ENCODE data around the gene SLC39A12. TPM values are rescaled to one million over a fixed set of nuclear protein-coding genes. Genes with fewer than 3 reads are reported as not detected.
A peak's percentile ranks its signal among the peaks of the same experiment; 100 is the strongest.

The SLC39A12 gene
- total RNA-seq, 4 donors from 2014 or later, result not detected

DNA sequence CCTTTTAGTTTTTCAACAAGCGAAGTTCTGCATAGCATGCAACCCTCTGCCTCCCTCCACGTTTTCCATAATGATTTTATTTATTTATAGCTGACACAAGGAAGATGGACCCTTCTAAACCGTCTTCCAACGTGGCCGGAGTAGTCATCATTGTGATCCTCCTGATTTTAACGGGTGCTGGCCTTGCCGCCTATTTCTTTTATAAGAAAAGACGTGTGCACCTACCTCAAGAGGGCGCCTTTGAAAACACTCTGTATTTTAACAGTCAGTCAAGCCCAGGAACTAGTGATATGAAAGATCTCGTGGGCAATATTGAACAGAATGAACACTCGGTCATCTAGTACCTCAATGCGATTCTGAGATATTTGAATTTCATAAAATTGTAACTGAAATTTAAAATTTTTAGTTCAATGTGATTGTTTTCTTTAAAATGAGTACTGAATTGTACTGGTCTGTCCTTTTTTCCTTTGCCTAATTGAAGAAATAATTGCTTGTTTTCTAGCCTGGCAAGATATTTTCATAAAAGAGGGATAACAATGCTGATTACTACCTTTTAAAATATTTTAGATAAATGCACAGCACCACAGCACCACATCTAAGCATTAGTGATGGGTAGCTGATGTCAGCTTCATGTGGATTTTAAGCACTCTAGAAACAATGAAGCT is 41.5 kb upstream of the SLC39A12 start:
- ATAC-seq, result no peak
- no peak overlapping the region for H3K4me3 ChIP-seq
- DNase-seq, result no peak

DNA sequence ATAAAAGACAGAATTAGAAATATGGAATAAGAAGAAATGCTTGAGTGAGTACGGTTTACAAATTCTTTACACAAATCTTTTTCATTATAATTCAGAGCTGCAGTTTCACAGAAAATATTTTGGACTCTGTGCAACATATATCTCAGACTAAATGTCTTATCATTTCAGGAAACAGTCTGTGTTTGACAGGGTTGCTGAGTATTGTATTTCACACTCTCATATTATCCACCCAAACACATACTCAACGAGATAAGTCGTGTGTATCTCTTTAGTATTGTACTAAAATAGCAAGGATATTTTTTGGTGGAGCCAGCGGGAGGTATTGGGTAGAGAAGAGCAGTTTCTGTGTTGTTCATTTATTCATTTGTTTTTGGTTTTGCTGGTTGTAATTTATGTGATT is 39.0 kb upstream of the SLC39A12 start:
- intact Hi-C loops (cut with DNase I; ENCODE audit: low total_unique reads), result no loop called here
- H3K27ac ChIP-seq, result no peak overlapping the region
- DNase-seq, result no peak

More for the DNA sequence above, 41.5 kb upstream of the SLC39A12 start:
- Histone ChIP-seq H3K27ac (no peak overlapping the region), H3K4me1 (no peaks in the 10 kb centered on the region), H3K27me3 (no peaks in the 10 kb centered on the region), H3K9me3 (no peaks in the 10 kb centered on the region), H3K36me3 (no peaks in the 10 kb centered on the region)
- intact Hi-C loops (cut with DNase I; ENCODE audit: low total_unique reads) (loop anchor here (2.0 kb wide), 1 partner anchor 305 kb away; no protein-coding TSS in a partner anchor), in situ Hi-C loops (cut with MboI; ENCODE audit: low sequenced_read_pairs in 4 of 4) (loop anchor here in 1 of 4 donors (25.0 kb wide), 1 partner anchor 302 kb away; no protein-coding TSS in a partner anchor)
- TF ChIP-seq CTCF (IDR thresholded peaks at IDR 0.05 in 4 of 5, conservative IDR thresholded peaks at IDR 0.05 in 1 of 5) (peak in 2 of 5 experiments; percentile 36 to 44), POLR2A (IDR thresholded peaks at IDR 0.05) (no peak)

GRCh38 chr10:17913604-17914003 is 38.1 kb upstream of the SLC39A12 start:
- in situ Hi-C loops (cut with MboI; ENCODE audit: low sequenced_read_pairs in 4 of 4), result loop anchor here in 1 of 4 donors (25.0 kb wide), 1 partner anchor 299 kb away; no protein-coding TSS in a partner anchor
- no peaks in the 10 kb centered on the region for H3K9me3 ChIP-seq
- ATAC-seq, result no peak
- H3K4me1 ChIP-seq, result no peaks in the 10 kb centered on the region
- H3K36me3 ChIP-seq, result no peaks in the 10 kb centered on the region
- H3K27me3 ChIP-seq, result no peaks in the 10 kb centered on the region
- DNase-seq, result no peak
- no peak overlapping the region for H3K27ac ChIP-seq
- no peak overlapping the region for H3K4me3 ChIP-seq
- TF ChIP-seq CTCF (IDR thresholded peaks at IDR 0.05 in 4 of 5, conservative IDR thresholded peaks at IDR 0.05 in 1 of 5), result no peak
- TF ChIP-seq POLR2A (IDR thresholded peaks at IDR 0.05), result no peak
- intact Hi-C loops (cut with DNase I; ENCODE audit: low total_unique reads), result no loop called here

More for the DNA sequence above, 39.0 kb upstream of the SLC39A12 start:
- no peak for TF ChIP-seq POLR2A (IDR thresholded peaks at IDR 0.05)
- no peak for TF ChIP-seq CTCF (IDR thresholded peaks at IDR 0.05 in 4 of 5, conservative IDR thresholded peaks at IDR 0.05 in 1 of 5)
- no peak for ATAC-seq
- no peaks in the 10 kb centered on the region for H3K9me3 ChIP-seq
- no peaks in the 10 kb centered on the region for H3K36me3 ChIP-seq
- H3K27me3 ChIP-seq, result no peaks in the 10 kb centered on the region
- no peak overlapping the region for H3K4me3 ChIP-seq
- H3K4me1 ChIP-seq, result no peaks in the 10 kb centered on the region
- in situ Hi-C loops (cut with MboI; ENCODE audit: low sequenced_read_pairs in 4 of 4), result loop anchor here in 1 of 4 donors (25.0 kb wide), 1 partner anchor 300 kb away; no protein-coding TSS in a partner anchor

GRCh38 chr10:17914169-17915045 is 37.3 kb upstream of the SLC39A12 start:
- TF ChIP-seq CTCF (IDR thresholded peaks at IDR 0.05 in 4 of 5, conservative IDR thresholded peaks at IDR 0.05 in 1 of 5) (no peak), POLR2A (IDR thresholded peaks at IDR 0.05) (no peak)
- Histone ChIP-seq H3K27me3 (no peaks in the 10 kb centered on the region), H3K36me3 (no peaks in the 10 kb centered on the region), H3K9me3 (no peaks in the 10 kb centered on the region), H3K27ac (no peak overlapping the region), H3K4me3 (no peak overlapping the region), H3K4me1 (no peaks in the 10 kb centered on the region)
- DNase-seq (no peak), ATAC-seq (no peak)
- intact Hi-C loops (cut with DNase I; ENCODE audit: low total_unique reads), result no loop called here
- in situ Hi-C loops (cut with MboI; ENCODE audit: low sequenced_read_pairs in 4 of 4), result loop anchor here in 1 of 4 donors (25.0 kb wide), 1 partner anchor 298 kb away; no protein-coding TSS in a partner anchor
